ENCODE measurements around the gene CADPS.

CADPS gene

DNA sequence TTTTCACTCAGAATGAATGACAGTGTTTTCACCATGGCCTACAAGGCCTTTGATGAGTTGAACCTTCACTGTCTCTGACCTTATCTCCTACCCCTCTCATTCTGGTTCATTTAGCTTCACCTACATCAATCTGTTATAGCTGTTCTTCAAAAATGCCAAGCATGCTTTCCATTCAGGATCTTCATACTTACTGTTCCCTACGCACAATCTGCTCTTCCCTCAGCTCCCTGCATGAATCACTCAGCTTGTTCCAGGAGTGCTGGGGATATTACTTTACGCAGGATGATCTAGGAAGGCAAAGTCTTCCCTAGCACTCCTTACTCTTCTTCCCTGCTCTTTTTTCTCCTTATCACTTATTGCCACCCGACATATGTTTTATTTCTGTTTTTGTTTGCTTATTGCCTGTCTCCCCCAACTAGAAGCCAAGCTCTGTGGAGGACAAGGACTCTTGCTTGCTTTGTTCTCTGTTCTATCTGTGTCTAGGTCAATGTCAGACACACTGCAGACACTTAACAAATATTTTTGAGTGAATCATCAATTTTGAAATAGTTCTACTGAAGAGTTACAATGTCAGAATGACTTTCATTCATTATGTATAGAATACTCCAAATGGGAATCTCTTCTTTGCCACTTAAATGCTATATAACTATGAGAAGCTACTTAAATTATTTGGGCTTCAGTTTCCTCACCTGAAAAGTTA, 263.5 kb downstream of the CADPS start:
- no peak overlapping the region for H3K4me3 ChIP-seq (ENCODE audit: low read depth, low read length)
- TF ChIP-seq, protein P1, sequence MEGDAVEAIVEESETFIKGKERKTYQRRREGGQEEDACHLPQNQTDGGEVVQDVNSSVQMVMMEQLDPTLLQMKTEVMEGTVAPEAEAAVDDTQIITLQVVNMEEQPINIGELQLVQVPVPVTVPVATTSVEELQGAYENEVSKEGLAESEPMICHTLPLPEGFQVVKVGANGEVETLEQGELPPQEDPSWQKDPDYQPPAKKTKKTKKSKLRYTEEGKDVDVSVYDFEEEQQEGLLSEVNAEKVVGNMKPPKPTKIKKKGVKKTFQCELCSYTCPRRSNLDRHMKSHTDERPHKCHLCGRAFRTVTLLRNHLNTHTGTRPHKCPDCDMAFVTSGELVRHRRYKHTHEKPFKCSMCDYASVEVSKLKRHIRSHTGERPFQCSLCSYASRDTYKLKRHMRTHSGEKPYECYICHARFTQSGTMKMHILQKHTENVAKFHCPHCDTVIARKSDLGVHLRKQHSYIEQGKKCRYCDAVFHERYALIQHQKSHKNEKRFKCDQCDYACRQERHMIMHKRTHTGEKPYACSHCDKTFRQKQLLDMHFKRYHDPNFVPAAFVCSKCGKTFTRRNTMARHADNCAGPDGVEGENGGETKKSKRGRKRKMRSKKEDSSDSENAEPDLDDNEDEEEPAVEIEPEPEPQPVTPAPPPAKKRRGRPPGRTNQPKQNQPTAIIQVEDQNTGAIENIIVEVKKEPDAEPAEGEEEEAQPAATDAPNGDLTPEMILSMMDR (IDR thresholded peaks at IDR 0.05; ENCODE audit: low read depth, low read length) = no peak

GRCh38 chr3:62607287-62608029, 267.8 kb downstream of the CADPS start:
- TF ChIP-seq, protein P1 (IDR thresholded peaks at IDR 0.05; ENCODE audit: low read depth, low read length) = no peak
- no peak overlapping the region for H3K4me3 ChIP-seq (ENCODE audit: low read depth, low read length)

GRCh38 chr3:62605413-62606068, 269.7 kb downstream of the CADPS start:
- H3K4me3 ChIP-seq (ENCODE audit: low read depth, low read length) = no peak overlapping the region
- TF ChIP-seq, protein P1 (IDR thresholded peaks at IDR 0.05; ENCODE audit: low read depth, low read length) = no peak

DNA sequence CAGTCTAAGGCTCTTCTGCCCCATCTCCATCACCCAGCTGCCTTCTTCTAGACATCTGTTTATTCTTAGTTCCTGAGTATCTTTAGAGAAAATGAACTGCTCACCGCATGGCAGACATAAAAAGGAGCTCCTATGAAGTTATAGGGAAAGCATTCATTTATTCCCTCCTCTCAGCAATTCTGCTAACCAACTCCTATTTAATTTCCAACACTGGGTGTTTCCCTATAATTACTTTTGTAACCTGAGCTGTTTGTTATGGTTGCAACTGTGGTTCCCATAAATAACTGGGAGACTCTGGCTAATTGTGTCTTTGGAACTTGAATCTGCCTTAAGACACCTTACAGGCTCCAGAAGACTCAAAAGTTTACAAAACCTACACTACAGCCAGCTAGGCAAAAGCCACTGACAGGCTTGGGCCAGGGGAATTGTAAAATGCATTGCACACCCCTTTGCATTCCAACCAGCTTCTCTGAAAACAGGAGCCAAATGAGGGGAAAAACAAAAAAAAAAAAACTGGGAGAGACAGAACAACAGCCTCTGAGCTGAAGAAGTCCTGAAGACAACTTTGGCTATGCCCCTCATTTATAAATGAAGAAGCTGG, 270.4 kb downstream of the CADPS start:
- no peak overlapping the region for H3K4me3 ChIP-seq (ENCODE audit: low read depth, low read length)

GRCh38 chr3:62604298-62604697, 270.9 kb downstream of the CADPS start:
- TF ChIP-seq, protein P1 (IDR thresholded peaks at IDR 0.05; ENCODE audit: low read depth, low read length) = no peak
- peak overlapping the region; percentile 44 for H3K4me3 ChIP-seq (ENCODE audit: low read depth, low read length)

More for the DNA sequence above, 270.4 kb downstream of the CADPS start:
- TF ChIP-seq, protein P1 (IDR thresholded peaks at IDR 0.05; ENCODE audit: low read depth, low read length) = no peak

GRCh38 chr3:62602987-62603386, 272.2 kb downstream of the CADPS start:
- TF ChIP-seq, protein P1 (IDR thresholded peaks at IDR 0.05; ENCODE audit: low read depth, low read length) = no peak
- no peak overlapping the region for H3K4me3 ChIP-seq (ENCODE audit: low read depth, low read length)

Measured in WI38 (cell line).